Fibroblast of the aortic adventitia (primary cell): ENCODE data around the gene SDK2. TPM values are rescaled to one million over a fixed set of nuclear protein-coding genes. Genes with fewer than 3 reads are reported as not detected.

Experiments used
- DNase-seq: peaks from one replicate; pipeline ENCODE4 v3.0.0-alpha.2; 2010; ENCODE audit warnings: low read depth
- H3K4me3 ChIP-seq: 2 replicates; pipeline ENCODE4 v1.5.1; 2011; ENCODE audit warnings: low read depth, mild to moderate bottlenecking, control low read depth, low read length, moderate library complexity
- total RNA-seq: library from RNA; depleted of rRNA; stranded (reverse); fragments of >200 nt; gene quantifications from 2 replicates; pipeline ENCODE4 v1.2.3, GENCODE V29; 2012; ENCODE audit warnings: low replicate concordance
- TF ChIP-seq, protein P1 (sequence below): IDR thresholded peaks from 2 replicates; pipeline ENCODE4 v1.5.1; 2011; ENCODE audit warnings: mild to moderate bottlenecking, low read length, control low read depth, inconsistent platforms; ENCODE audit not compliant: insufficient read depth

Gene SDK2
- total RNA-seq, 1 donor, result not detected

DNA sequence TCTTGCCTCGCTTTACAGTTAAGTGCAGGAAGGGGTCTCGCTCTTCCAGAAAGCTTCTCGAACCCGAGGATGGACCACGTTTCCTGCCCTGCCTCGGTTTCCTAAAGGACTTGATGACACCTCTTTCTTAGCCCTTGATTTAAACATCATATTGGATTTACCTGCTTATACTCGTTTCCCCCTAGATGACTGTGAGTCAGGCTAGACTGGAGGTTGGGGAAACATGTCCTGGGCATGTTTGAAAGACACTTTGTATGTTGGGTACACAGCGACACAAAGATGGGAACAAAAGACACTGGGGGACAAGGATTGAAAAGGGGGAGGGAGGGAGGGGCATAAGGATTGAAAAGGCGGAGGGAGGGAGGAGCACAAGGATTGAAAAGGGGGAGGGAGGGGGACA is 30.0 kb downstream of the SDK2 start:
- TF ChIP-seq, protein P1, sequence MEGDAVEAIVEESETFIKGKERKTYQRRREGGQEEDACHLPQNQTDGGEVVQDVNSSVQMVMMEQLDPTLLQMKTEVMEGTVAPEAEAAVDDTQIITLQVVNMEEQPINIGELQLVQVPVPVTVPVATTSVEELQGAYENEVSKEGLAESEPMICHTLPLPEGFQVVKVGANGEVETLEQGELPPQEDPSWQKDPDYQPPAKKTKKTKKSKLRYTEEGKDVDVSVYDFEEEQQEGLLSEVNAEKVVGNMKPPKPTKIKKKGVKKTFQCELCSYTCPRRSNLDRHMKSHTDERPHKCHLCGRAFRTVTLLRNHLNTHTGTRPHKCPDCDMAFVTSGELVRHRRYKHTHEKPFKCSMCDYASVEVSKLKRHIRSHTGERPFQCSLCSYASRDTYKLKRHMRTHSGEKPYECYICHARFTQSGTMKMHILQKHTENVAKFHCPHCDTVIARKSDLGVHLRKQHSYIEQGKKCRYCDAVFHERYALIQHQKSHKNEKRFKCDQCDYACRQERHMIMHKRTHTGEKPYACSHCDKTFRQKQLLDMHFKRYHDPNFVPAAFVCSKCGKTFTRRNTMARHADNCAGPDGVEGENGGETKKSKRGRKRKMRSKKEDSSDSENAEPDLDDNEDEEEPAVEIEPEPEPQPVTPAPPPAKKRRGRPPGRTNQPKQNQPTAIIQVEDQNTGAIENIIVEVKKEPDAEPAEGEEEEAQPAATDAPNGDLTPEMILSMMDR, result no peak
- no peak overlapping the region for H3K4me3 ChIP-seq
- no peak for DNase-seq

- H3K4me3 ChIP-seq, result no peak overlapping the region
- no peak for DNase-seq
- TF ChIP-seq, protein P1, result no peak
These were observed 30.7 kb downstream of the SDK2 start for GRCh38 chr17:73613271-73614233.

- H3K4me3 ChIP-seq, result no peak overlapping the region
- TF ChIP-seq, protein P1, result no peak
- no peak for DNase-seq
These were observed 32.2 kb downstream of the SDK2 start for GRCh38 chr17:73612031-73612472.

DNA sequence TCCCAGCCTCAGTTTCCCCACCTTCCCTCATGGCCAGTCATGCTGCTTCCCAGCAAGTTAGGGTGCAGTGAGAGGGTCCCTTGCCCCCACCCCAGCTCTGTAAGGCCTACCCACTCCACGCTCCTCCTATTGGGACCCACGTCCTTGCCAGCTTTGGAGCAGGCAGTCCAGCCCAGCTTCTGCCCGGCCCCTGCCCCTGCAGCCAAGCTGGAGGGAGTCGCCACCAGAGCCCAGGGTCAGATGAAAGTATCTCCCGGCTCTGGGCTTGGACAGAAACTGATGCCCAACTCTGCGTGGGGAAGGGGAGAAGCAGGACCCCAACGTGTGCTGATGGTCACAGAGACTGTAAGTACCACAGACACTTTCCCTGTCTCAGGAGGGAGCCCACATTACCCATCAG is 32.6 kb downstream of the SDK2 start:
- DNase-seq, result no peak
- TF ChIP-seq, protein P1, result no peak
- no peak overlapping the region for H3K4me3 ChIP-seq

- no peak overlapping the region for H3K4me3 ChIP-seq
- DNase-seq, result no peak
- TF ChIP-seq, protein P1, result no peak
These were observed 33.8 kb downstream of the SDK2 start for GRCh38 chr17:73610331-73610911.

DNA sequence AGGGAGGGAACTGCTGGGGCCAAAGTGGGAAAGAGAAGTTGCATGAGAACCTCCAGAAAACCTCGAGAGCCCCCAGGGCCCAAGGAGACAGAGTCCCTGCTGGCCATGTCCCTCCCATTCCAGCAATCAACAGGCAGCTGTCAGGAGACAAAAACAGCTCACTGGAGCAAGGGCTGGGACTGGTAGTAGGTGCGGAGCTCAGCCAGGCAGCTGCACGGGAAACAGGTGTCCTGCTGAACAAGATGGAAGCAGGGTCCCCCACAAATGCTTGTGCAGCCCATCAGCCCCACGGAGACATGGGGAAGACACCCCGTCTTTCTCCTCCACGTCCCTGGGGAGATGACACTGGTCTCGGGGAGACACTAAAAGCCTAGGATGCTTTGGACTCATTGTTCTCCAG is 34.5 kb downstream of the SDK2 start:
- no peak overlapping the region for H3K4me3 ChIP-seq
- TF ChIP-seq, protein P1, result no peak
- no peak for DNase-seq
